IMR-90 (cell line): ENCODE data around the gene MCFD2. TPM values are rescaled to one million over a fixed set of nuclear protein-coding genes. Genes with fewer than 3 reads are reported as not detected.

Source experiments
- ATAC-seq: fragments of 200-7000 bp; cut with Tn5 transposase; 2 replicates; pipeline ENCODE4 v1.9.1; 2020; ENCODE audit warnings: low read depth, mild to moderate bottlenecking, moderate library complexity
- BruUV-seq: library from RNA; stranded (reverse); fragments of 400-500 nt; replicated peaks from 2 replicates; lab custom pipeline; 2021; lab: Mats Ljungman, UMichigan
- CTCF ChIA-PET: fragments of 300-600 bp; formaldehyde crosslinking; extraction: SDS; loops from one replicate; lab custom pipeline; 2021; ENCODE audit warnings: antibody characterized with exemption; lab: Yijun Ruan, JAX
- POLR2A ChIA-PET: fragments of 300-600 bp; sonication (Branson Sonifier 250); formaldehyde crosslinking; loops from one replicate; lab custom pipeline; 2022; ENCODE audit warnings: antibody characterized with exemption; ENCODE audit not compliant: unreplicated experiment; lab: Charles Lee
- DNase-seq: peaks from one replicate; pipeline ENCODE4 v3.0.0; 2013
- H2AFZ ChIP-seq: replicated peaks from 2 replicates; pipeline ENCODE3; 2013; ENCODE audit warnings: low read length, mild to moderate bottlenecking; ENCODE audit not compliant: poor library complexity
- H2AK5ac ChIP-seq: 2 replicates; pipeline ENCODE4 v1.6.1; 2013; ENCODE audit warnings: low read depth, low read length, inconsistent platforms
- H2AK9ac ChIP-seq: replicated peaks from 2 replicates; pipeline ENCODE3; 2013; ENCODE audit warnings: mild to moderate bottlenecking, low read depth, low read length, moderate library complexity; ENCODE audit not compliant: poor library complexity
- H2BK120ac ChIP-seq: 2 replicates; pipeline ENCODE4 v1.6.1; 2013; ENCODE audit warnings: low read depth, low read length, inconsistent platforms
- H2BK15ac ChIP-seq: 3 replicates; pipeline ENCODE4 v1.6.1; 2013; ENCODE audit warnings: low read depth, low read length, inconsistent platforms
- H2BK20ac ChIP-seq: 2 replicates; pipeline ENCODE4 v1.6.1; 2013; ENCODE audit warnings: low read depth, mild to moderate bottlenecking, inconsistent platforms, low read length, moderate library complexity
- H2BK5ac ChIP-seq: 2 replicates; pipeline ENCODE4 v1.6.1; 2013; ENCODE audit warnings: mild to moderate bottlenecking, low read depth, low read length, inconsistent platforms; ENCODE audit not compliant: poor library complexity, severe bottlenecking
- H3K14ac ChIP-seq: replicated peaks from 2 replicates; pipeline ENCODE4 v1.6.1; 2013; ENCODE audit warnings: low read depth, low read length, inconsistent platforms
- H3K18ac ChIP-seq: 2 replicates; pipeline ENCODE4 v1.6.1; 2013; ENCODE audit warnings: low read depth, low read length, control low read depth
- H3K23ac ChIP-seq: 2 replicates; pipeline ENCODE4 v1.6.1; 2013; ENCODE audit warnings: low read depth, low read length, inconsistent platforms
- H3K27ac ChIP-seq: 2 replicates; pipeline ENCODE4 v1.5.1; 2013; ENCODE audit warnings: mild to moderate bottlenecking, control low read depth, low read length; ENCODE audit not compliant: insufficient read depth
- H3K27me3 ChIP-seq: 2 replicates; pipeline ENCODE4 v1.6.1; 2013; ENCODE audit warnings: low read length; ENCODE audit not compliant: control insufficient read depth, insufficient read depth
- H3K36me3 ChIP-seq: 2 replicates; pipeline ENCODE4 v1.6.1; 2013; ENCODE audit warnings: low read length, mixed read lengths; ENCODE audit not compliant: control insufficient read depth, insufficient read depth
- H3K4ac ChIP-seq: 2 replicates; pipeline ENCODE4 v1.6.1; 2013; ENCODE audit warnings: low read depth, low read length, inconsistent platforms
- H3K4me1 ChIP-seq: 2 replicates; pipeline ENCODE4 v1.6.1; 2013; ENCODE audit warnings: low read length, mixed read lengths; ENCODE audit not compliant: control insufficient read depth, insufficient read depth
- H3K4me2 ChIP-seq: 2 replicates; pipeline ENCODE4 v1.6.1; 2013; ENCODE audit warnings: low read depth, mild to moderate bottlenecking, control low read depth, low read length, moderate library complexity
- H3K4me3 ChIP-seq: 2 replicates; pipeline ENCODE4 v1.5.1; 2013; ENCODE audit warnings: low read depth, mild to moderate bottlenecking, control low read depth, low read length, moderate library complexity; ENCODE audit not compliant: insufficient read depth
- H3K56ac ChIP-seq: 2 replicates; pipeline ENCODE4 v1.6.1; 2013; ENCODE audit warnings: low read length, inconsistent platforms; ENCODE audit not compliant: insufficient read depth; ENCODE audit errors: extremely low read depth
- H3K79me1 ChIP-seq, 2 experiments: 2 replicates each; pipeline ENCODE4 v1.6.1; 2013; ENCODE audit warnings: low read length in 2 of 2, inconsistent platforms in 1 of 2, low read depth in 1 of 2
- H3K9ac ChIP-seq: 2 replicates; pipeline ENCODE4 v1.6.1; 2013; ENCODE audit warnings: low read depth, low read length, control low read depth
- H3K9me1 ChIP-seq: 2 replicates; pipeline ENCODE4 v1.6.1; 2013; ENCODE audit warnings: low read length, inconsistent platforms; ENCODE audit not compliant: insufficient read depth
- H3K9me3 ChIP-seq: 2 replicates; pipeline ENCODE4 v1.6.1; 2013; ENCODE audit warnings: low read length; ENCODE audit not compliant: control insufficient read depth, insufficient read depth
- H4K20me1 ChIP-seq: 2 replicates; pipeline ENCODE4 v1.6.1; 2013; ENCODE audit warnings: low read length, inconsistent platforms; ENCODE audit not compliant: insufficient read depth
- H4K5ac ChIP-seq: 2 replicates; pipeline ENCODE4 v1.6.1; 2013; ENCODE audit warnings: mild to moderate bottlenecking, low read depth, low read length, control low read depth
- H4K8ac ChIP-seq, 2 experiments: 2 replicates each; pipeline ENCODE4 v1.6.1; 2013; ENCODE audit warnings: low read depth in 2 of 2, low read length in 2 of 2, control low read depth in 1 of 2, inconsistent platforms in 1 of 2
- H4K91ac ChIP-seq: 2 replicates; pipeline ENCODE4 v1.6.1; 2013; ENCODE audit warnings: low read depth, low read length, inconsistent platforms; ENCODE audit not compliant: insufficient read depth
- BHLHE40 ChIP-seq: fragments of 150-350 bp; IDR thresholded peaks from 2 replicates; pipeline ENCODE4 v1.6.1; 2016; ENCODE audit warnings: mild to moderate bottlenecking, low read depth, low read length
- CEBPB ChIP-seq: IDR thresholded peaks from 2 replicates; pipeline ENCODE4 v1.6.1; 2012; ENCODE audit warnings: low read depth, low read length, improper control_type of control experiment
- CHD1 ChIP-seq: IDR thresholded peaks from 2 replicates; pipeline ENCODE4 v1.6.1; 2012; ENCODE audit warnings: low read depth, low read length, improper control_type of control experiment
- CTCF ChIP-seq: conservative IDR thresholded peaks from 2 replicates; pipeline ENCODE4 v1.5.1; 2012; ENCODE audit warnings: mild to moderate bottlenecking, low read depth, low read length, improper control_type of control experiment
- ELK1 ChIP-seq: fragments of 150-350 bp; IDR thresholded peaks from 2 replicates; pipeline ENCODE4 v1.6.1; 2016; ENCODE audit warnings: low read depth, mild to moderate bottlenecking, low read length, moderate library complexity, borderline replicate concordance
- MAFK ChIP-seq: IDR thresholded peaks from 2 replicates; pipeline ENCODE4 v1.6.1; 2012; ENCODE audit warnings: low read depth, low read length, improper control_type of control experiment
- MAZ ChIP-seq: IDR thresholded peaks from 2 replicates; pipeline ENCODE4 v1.6.1; 2012; ENCODE audit warnings: low read depth, mild to moderate bottlenecking, low read length, improper control_type of control experiment, moderate library complexity, borderline replicate concordance
- MXI1 ChIP-seq: IDR thresholded peaks from 2 replicates; pipeline ENCODE4 v1.6.1; 2012; ENCODE audit warnings: low read depth, mild to moderate bottlenecking, low read length, moderate library complexity, borderline replicate concordance
- NFE2L2 ChIP-seq: fragments of 150-350 bp; IDR thresholded peaks from 2 replicates; pipeline ENCODE4 v1.6.1; 2016; ENCODE audit warnings: low read depth, mild to moderate bottlenecking, low read length
- POLR2A ChIP-seq: IDR thresholded peaks from 2 replicates; pipeline ENCODE4 v1.6.1; 2012; ENCODE audit warnings: mild to moderate bottlenecking, low read depth, low read length
- RAD21 ChIP-seq: IDR thresholded peaks from 2 replicates; pipeline ENCODE4 v1.6.1; 2012; ENCODE audit warnings: low read length, improper control_type of control experiment
- RCOR1 ChIP-seq: IDR thresholded peaks from 2 replicates; pipeline ENCODE4 v1.6.1; 2012; ENCODE audit warnings: mild to moderate bottlenecking, low read length, improper control_type of control experiment; ENCODE audit not compliant: insufficient replicate concordance
- RFX5 ChIP-seq: IDR thresholded peaks from 2 replicates; pipeline ENCODE4 v1.8.0; 2012; ENCODE audit warnings: low read depth, mild to moderate bottlenecking, low read length, moderate library complexity
- SMC3 ChIP-seq: fragments of 150-350 bp; IDR thresholded peaks from 2 replicates; pipeline ENCODE4 v1.6.1; 2016; ENCODE audit warnings: low read depth, mild to moderate bottlenecking, antibody characterized with exemption, low read length, moderate library complexity
- USF2 ChIP-seq: fragments of 150-350 bp; IDR thresholded peaks from 2 replicates; pipeline ENCODE4 v1.6.1; 2017; ENCODE audit warnings: mild to moderate bottlenecking, antibody characterized with exemption, low read length, low read depth
- WGBS, 2 experiments: methylation state at CpG; one replicate each; pipeline versions ENCODE4 v1.1.5 to v1.1.7; 2013; ENCODE audit warnings: missing lambda C conversion rate in 2 of 2; ENCODE audit not compliant: insufficient read length in 1 of 2; ENCODE audit errors: extremely low coverage in 2 of 2; 5-methylcytosine and 5-hydroxymethylcytosine counted together
- dilution Hi-C: fragments of 300-500 bp; cut with HindIII; formaldehyde crosslinking; loops from one replicate; pipeline ENCODE4 v1.14.3; 2018; ENCODE audit warnings: low sequenced_read_pairs; ENCODE audit not compliant: unreplicated experiment
- in situ Hi-C: fragments of 300-500 bp; cut with MboI; formaldehyde crosslinking; loops from 3 replicates; pipeline ENCODE4 v1.14.3; 2019; ENCODE audit warnings: low sequenced_read_pairs, inconsistent platforms, mixed read lengths
- intact Hi-C: fragments of 100-400 bp; cut with micrococcal nuclease; formaldehyde crosslinking; loops from 2 replicates; pipeline ENCODE4 v1.10.0; 2022
- polyA plus RNA-seq, 3 experiments: library from polyadenylated mRNA; depleted of rRNA; stranded (reverse); fragments of >200 nt; gene quantifications; 2 replicates each; pipeline ENCODE4 v1.2.3, GENCODE V29; 2012; ENCODE audit warnings: low replicate concordance in 1 of 3
- total RNA-seq: library from RNA; depleted of rRNA; stranded (reverse); fragments of >200 nt; gene quantifications from 2 replicates; pipeline ENCODE4 v1.2.3, GENCODE V29; 2012

Gene MCFD2
- total and polyA plus RNA-seq, 2 of the 4 experiments (the other 2 are of a cell fraction) = 145 to 177 TPM

GRCh38 chr2:46876741-46877384 is 38.7 kb downstream of the MCFD2 start:
- BruUV-seq = no TSS peak
- Histone ChIP-seq H3K9me1 (peaks cover 57% of the 10 kb centered on the region), H3K9me3 (no peaks in the 10 kb centered on the region), H3K4ac (peak overlapping the region; percentile 99), H3K9ac (peak overlapping the region; percentile 41; the same call in 1 of the 2 replicates), H3K4me3 (no peak overlapping the region), H2BK15ac (peak overlapping the region; percentile 95), H4K20me1 (no peaks in the 10 kb centered on the region; the same call in 1 of the 2 replicates), H4K8ac (peak overlapping the region; percentile 72 to 100), H3K18ac (peak overlapping the region; percentile 94), H3K56ac (peak overlapping the region; percentile 75), H2AK5ac (peak overlapping the region; percentile 96), H2AFZ (peak overlapping the region; percentile 60), H3K14ac (peak overlapping the region; percentile 98), H3K4me1 (peaks cover 49% of the 10 kb centered on the region), H2BK5ac (peak overlapping the region; percentile 100), H4K5ac (peak overlapping the region; percentile 93), H3K27ac (peak overlapping the region; percentile 72), H3K36me3 (no peaks in the 10 kb centered on the region), H2BK20ac (peak overlapping the region; percentile 100), H2BK120ac (peak overlapping the region; percentile 99), H3K4me2 (no peak overlapping the region), H3K23ac (peak overlapping the region; percentile 93), H4K91ac (peak overlapping the region; percentile 98), H3K27me3 (no peaks in the 10 kb centered on the region), H3K79me1 (peaks cover 24 to 83% of the 10 kb centered on the region in 2 experiments), H2AK9ac (peak overlapping the region; percentile 96)
- dilution Hi-C loops (no loop called here), in situ Hi-C loops (no loop called here), intact Hi-C loops (loop anchor here (2.0 kb wide), 2 partner anchors 176 to 244 kb away; no protein-coding TSS in a partner anchor)
- DNase-seq (peak; percentile 88), ATAC-seq (peak; percentile 10)
- no CpG with 5 or more reads among the region's 11 CpGs for WGBS, 2 experiments
- ChIA-PET CTCF (interaction anchor here (0.7 to 2.0 kb wide), 6 partner anchors 11 to 221 kb away, joined by 3 to 6 read pairs (median 3); no protein-coding TSS in a partner anchor), POLR2A (no interaction called here)
- TF ChIP-seq MAFK = peak; percentile 3; the same call in 1 of the 2 replicates
- TF ChIP-seq ELK1 = no peak
- peak; percentile 71 for TF ChIP-seq CTCF
- TF ChIP-seq CHD1 = no peak
- TF ChIP-seq BHLHE40 = no peak
- no peak for TF ChIP-seq RFX5
- no peak for TF ChIP-seq NFE2L2
- no peak for TF ChIP-seq MXI1
- TF ChIP-seq USF2 = no peak
- peak; percentile 69 for TF ChIP-seq SMC3
- no peak for TF ChIP-seq MAZ
- peak; percentile 77 for TF ChIP-seq RAD21
- no peak for TF ChIP-seq RCOR1
- TF ChIP-seq CEBPB = no peak
- TF ChIP-seq POLR2A = no peak
